Measurements from ENCODE around the gene CCRL2.

DNA sequence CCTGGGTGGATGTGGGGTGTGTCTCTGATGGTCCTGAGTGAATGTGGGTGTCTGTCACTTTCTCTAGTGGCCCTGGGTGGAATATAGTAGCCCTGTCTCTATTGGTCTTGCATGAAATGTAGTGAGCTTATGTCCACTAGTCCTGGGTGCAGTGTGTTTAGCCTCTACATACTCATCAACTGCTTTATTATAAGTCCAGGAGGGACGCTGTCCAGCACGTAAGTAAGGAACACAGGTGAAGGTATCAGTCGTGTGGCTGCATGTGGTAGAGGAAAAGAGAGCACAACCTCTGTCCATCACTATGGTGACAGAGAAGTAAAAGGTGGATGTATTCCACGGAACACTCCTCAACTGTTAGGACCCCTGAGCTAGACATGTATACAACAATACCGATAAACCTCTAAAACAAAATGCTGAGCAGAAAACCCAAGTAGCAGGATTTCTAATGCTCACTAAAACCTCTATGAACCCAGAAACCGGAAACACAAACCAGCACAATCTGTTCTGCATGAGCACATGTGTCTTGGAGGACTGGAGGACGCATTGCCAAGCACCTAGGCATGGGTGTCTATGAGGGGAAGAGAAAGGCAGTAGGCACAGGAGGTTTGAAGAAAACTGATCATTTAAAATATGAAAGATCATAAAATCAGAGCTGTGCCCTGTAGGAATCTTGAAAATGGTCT is 46.6 kb downstream of the CCRL2 start:
- TF ChIP-seq CTCF (conservative IDR thresholded peaks at IDR 0.05; ENCODE audit: low read depth, low read length) (no peak), RAD21 (IDR thresholded peaks at IDR 0.05; ENCODE audit: low read length) (no peak), POLR2A (IDR thresholded peaks at IDR 0.05; ENCODE audit: low read depth, low read length) (no peak), MAFK (IDR thresholded peaks at IDR 0.05; ENCODE audit: low read depth, low read length) (no peak), FOS (IDR thresholded peaks at IDR 0.05; ENCODE audit: low read depth, low read length) (no peak), ELK1 (IDR thresholded peaks at IDR 0.05; ENCODE audit: borderline replicate concordance, low read depth, low read length) (no peak), BHLHE40 (IDR thresholded peaks at IDR 0.05; ENCODE audit: low read depth, low read length) (no peak), CEBPB (IDR thresholded peaks at IDR 0.05; ENCODE audit: low read depth, low read length) (no peak), RFX5 (IDR thresholded peaks at IDR 0.05; ENCODE audit: low read depth, low read length) (no peak), CHD1 (IDR thresholded peaks at IDR 0.05; ENCODE audit: low read depth, low read length) (no peak), MAZ (IDR thresholded peaks at IDR 0.05; ENCODE audit: borderline replicate concordance, low read depth, low read length) (no peak)
- TF ChIP-seq, protein P1, sequence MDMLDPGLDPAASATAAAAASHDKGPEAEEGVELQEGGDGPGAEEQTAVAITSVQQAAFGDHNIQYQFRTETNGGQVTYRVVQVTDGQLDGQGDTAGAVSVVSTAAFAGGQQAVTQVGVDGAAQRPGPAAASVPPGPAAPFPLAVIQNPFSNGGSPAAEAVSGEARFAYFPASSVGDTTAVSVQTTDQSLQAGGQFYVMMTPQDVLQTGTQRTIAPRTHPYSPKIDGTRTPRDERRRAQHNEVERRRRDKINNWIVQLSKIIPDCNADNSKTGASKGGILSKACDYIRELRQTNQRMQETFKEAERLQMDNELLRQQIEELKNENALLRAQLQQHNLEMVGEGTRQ (IDR thresholded peaks at IDR 0.05; ENCODE audit: low read depth, low read length), result no peak
